Tibial artery (tissue), 4 donors: ENCODE data around the gene SIRPA.

Experiments used
- DNase-seq, 2 donors: peaks; one replicate each; pipeline ENCODE4 v3.0.0-alpha.2; 2019
- H3K27ac ChIP-seq, 2 donors: fragments of 200-600 bp; sonication (generic) in 1 of 2; 1 replicate in 1 of 2; 2 replicates in 1 of 2; pipeline ENCODE4 v1.5.1; 2018 to 2019; ENCODE audit warnings: mild to moderate bottlenecking in 1 of 2
- H3K27me3 ChIP-seq, 2 donors: fragments of 200-600 bp; sonication (generic) in 1 of 2; one replicate each; pipeline versions ENCODE4 v1.5.1 to v1.6.0; 2016 to 2019
- H3K36me3 ChIP-seq, 3 donors: fragments of 200-600 bp; sonication (generic) in 2 of 3; one replicate each; pipeline ENCODE4 v1.5.1; 2016 to 2019; ENCODE audit warnings: mild to moderate bottlenecking in 2 of 3
- H3K4me1 ChIP-seq, 4 donors: fragments of 200-600 bp; sonication (generic) in 2 of 4; 1 replicate in 3 of 4; 2 replicates in 1 of 4; pipeline ENCODE4 v1.5.1; 2016 to 2019
- H3K4me3 ChIP-seq, 2 donors: fragments of 200-600 bp; sonication (generic) in 1 of 2; 1 replicate in 1 of 2; 2 replicates in 1 of 2; pipeline ENCODE4 v1.5.1; 2018 to 2019; ENCODE audit warnings: mild to moderate bottlenecking in 2 of 2
- H3K9me3 ChIP-seq, 3 donors: fragments of 200-600 bp; sonication (generic) in 1 of 3; one replicate each; pipeline ENCODE4 v1.5.1; 2016 to 2019
- intact Hi-C: fragments of 100-400 bp; cut with DNase I; formaldehyde crosslinking; loops from one replicate; pipeline ENCODE4 v1.15.0; 2023; ENCODE audit warnings: low total_unique reads
- TF ChIP-seq, protein P1 (sequence below), 2 experiments: fragments of 200-600 bp in 1 of 2; fragments of 450-650 bp in 1 of 2; IDR thresholded peaks; one replicate each; pipeline ENCODE4 v1.5.1; 2017 to 2019; ENCODE audit warnings: antibody characterized with exemption in 2 of 2, mild to moderate bottlenecking in 1 of 2, moderate library complexity in 1 of 2

SIRPA gene

DNA sequence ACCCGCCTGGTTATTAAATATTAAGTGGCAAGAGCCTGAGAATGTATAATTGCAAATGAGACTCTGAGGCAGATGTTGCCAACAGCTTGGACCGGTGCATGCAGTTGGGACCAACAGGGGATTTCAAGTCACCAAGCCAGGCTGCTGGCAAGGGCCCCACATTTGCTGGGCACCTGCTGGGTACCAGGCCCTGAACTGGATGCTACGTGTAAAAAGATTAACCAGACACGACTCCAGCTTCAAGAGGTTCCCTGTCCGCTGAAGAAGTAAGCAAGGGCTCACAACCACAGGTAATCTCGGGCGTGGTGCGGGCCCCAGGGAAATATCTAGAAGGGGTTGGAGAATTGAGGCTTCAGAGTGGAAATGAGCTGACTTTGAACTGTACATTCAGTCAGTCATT lies 13.2 kb upstream of the SIRPA start:
- intact Hi-C loops, result no loop called here
- H3K9me3 ChIP-seq, result no peaks in the 10 kb centered on the region
- H3K4me3 ChIP-seq, result no peak overlapping the region
- H3K36me3 ChIP-seq, result no peaks in the 10 kb centered on the region
- no peak overlapping the region for H3K27ac ChIP-seq
- H3K4me1 ChIP-seq, result peaks cover 0 to 27% (median 8%) of the 10 kb centered on the region in 4 donors
- TF ChIP-seq, protein P1, sequence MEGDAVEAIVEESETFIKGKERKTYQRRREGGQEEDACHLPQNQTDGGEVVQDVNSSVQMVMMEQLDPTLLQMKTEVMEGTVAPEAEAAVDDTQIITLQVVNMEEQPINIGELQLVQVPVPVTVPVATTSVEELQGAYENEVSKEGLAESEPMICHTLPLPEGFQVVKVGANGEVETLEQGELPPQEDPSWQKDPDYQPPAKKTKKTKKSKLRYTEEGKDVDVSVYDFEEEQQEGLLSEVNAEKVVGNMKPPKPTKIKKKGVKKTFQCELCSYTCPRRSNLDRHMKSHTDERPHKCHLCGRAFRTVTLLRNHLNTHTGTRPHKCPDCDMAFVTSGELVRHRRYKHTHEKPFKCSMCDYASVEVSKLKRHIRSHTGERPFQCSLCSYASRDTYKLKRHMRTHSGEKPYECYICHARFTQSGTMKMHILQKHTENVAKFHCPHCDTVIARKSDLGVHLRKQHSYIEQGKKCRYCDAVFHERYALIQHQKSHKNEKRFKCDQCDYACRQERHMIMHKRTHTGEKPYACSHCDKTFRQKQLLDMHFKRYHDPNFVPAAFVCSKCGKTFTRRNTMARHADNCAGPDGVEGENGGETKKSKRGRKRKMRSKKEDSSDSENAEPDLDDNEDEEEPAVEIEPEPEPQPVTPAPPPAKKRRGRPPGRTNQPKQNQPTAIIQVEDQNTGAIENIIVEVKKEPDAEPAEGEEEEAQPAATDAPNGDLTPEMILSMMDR (IDR thresholded peaks at IDR 0.05), result no peak
- DNase-seq, result no peak
- H3K27me3 ChIP-seq, result peaks cover 0 to 32% of the 10 kb centered on the region in 2 donors

DNA sequence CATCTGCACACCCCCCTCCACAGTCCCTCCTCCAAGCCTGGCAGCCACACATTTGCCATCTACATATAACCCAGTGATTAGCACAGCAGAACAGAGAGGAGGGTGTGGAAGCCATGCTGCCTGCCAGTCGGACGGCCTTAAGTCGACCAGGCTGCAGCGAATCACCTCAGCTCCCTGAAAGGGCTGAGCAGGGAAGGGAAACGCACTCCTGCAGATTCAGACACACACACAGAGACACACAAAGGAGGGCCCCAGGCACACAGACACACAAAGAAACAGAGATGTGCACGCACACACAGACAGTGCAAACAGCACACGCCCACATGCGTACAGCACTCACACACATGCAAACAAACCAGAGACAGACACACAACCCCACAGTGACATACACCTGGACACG lies 11.2 kb upstream of the SIRPA start:
- peaks cover 0 to 31% (median 8%) of the 10 kb centered on the region in 4 donors for H3K4me1 ChIP-seq
- H3K27me3 ChIP-seq, result peaks cover 0 to 29% of the 10 kb centered on the region in 2 donors
- intact Hi-C loops, result no loop called here
- H3K36me3 ChIP-seq, result no peaks in the 10 kb centered on the region
- DNase-seq, result no peak
- no peak overlapping the region for H3K4me3 ChIP-seq
- TF ChIP-seq, protein P1 (IDR thresholded peaks at IDR 0.05), result no peak
- no peak overlapping the region for H3K27ac ChIP-seq
- no peaks in the 10 kb centered on the region for H3K9me3 ChIP-seq

DNA sequence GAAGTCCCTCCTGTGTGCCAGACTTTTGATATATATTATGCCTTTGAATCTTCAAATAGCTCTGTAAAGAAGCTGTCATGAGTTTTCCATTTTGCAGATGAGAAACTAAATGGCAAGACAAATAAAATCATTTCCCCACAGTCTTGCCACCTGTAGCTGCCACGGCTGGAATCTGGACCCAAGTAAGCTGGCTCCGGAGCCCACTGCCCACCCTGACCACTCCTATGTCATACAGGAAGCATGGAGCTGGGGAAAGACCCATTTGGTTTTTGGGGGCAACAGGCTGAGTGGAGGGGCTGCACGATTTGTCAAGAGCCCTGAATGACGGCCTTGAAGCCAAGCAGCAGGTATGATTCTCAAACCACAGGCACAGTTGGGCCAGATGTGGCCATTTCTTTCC lies 10.0 kb upstream of the SIRPA start:
- intact Hi-C loops, result loop anchor here (5.0 kb wide), 1 partner anchor 42 kb away; no protein-coding TSS in a partner anchor
- TF ChIP-seq, protein P1 (IDR thresholded peaks at IDR 0.05), result no peak
- no peak overlapping the region for H3K27ac ChIP-seq
- no peaks in the 10 kb centered on the region for H3K9me3 ChIP-seq
- H3K4me3 ChIP-seq, result no peak overlapping the region
- H3K27me3 ChIP-seq, result peaks cover 0 to 27% of the 10 kb centered on the region in 2 donors
- no peaks in the 10 kb centered on the region for H3K36me3 ChIP-seq
- H3K4me1 ChIP-seq, result peaks cover 0 to 41% (median 11%) of the 10 kb centered on the region in 4 donors
- DNase-seq, result no peak

DNA sequence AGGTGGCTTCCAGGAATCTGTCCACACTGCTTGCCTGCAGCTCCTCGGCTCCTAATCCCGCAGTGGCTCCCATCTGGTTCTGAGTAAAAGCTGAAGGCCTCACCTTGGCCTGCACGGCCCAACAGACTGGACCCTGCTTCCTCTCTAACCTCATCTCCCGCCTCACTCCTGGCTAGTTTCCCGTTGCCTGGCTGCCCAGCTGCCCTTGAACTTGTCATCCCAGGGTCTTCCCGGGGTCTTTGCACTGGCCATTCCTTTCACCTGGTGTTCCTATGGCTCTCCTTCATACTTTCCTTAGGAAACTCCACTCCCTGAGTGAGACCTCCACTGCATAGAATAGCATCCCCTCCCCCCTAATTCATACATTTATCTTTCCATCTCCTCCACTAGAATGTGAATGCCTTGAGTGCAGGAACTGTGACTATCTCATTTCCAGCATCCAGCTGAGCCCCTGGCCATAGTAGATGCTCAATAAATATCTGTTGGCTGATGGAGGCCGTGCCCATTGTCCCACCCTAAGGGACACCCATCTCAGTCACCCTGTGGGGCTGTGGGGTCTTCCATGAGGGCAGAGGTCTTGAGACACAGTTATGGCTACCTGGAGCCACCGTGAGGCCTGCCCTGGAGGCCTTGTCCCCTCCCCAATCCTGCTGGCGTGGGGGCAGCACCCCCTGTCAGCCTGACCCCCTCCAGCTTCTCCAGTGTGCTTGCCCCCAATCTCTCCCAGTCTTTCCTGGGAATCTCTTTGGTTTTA lies 9.1 kb upstream of the SIRPA start:
- TF ChIP-seq, protein P1 (IDR thresholded peaks at IDR 0.05), result no peak

DNA sequence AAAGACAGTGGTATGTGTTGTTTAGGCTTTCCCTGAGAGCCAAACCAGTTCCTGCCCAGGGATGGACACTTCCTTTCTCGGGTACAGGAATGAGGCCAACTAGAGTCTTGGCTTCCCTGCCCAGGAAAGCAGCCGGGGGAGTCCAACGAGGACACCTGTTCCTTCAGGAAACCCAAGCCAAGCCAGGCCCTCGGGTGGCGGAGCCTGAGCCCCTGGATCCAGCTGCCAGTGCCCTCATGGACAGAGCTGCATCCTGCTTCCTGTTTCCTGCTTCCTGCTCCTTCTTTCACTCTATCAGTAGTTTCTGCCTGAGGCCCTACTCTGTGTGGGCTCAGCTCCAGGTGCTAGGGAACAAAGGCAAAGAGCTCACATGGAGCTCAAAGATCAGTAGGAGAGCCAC lies 7.9 kb upstream of the SIRPA start:
- TF ChIP-seq, protein P1 (IDR thresholded peaks at IDR 0.05), result no peak
- DNase-seq, result no peak
- Histone ChIP-seq H3K4me1 (peaks cover 0 to 40% (median 13%) of the 10 kb centered on the region in 4 donors), H3K36me3 (no peaks in the 10 kb centered on the region), H3K4me3 (no peak overlapping the region), H3K9me3 (no peaks in the 10 kb centered on the region), H3K27me3 (peaks cover 0 to 27% of the 10 kb centered on the region in 2 donors), H3K27ac (no peak overlapping the region)
- intact Hi-C loops, result loop anchor here (5.0 kb wide), 1 partner anchor 40 kb away; no protein-coding TSS in a partner anchor

More for the DNA sequence above, 9.1 kb upstream of the SIRPA start:
- H3K36me3 ChIP-seq, result no peaks in the 10 kb centered on the region
- H3K9me3 ChIP-seq, result no peaks in the 10 kb centered on the region
- intact Hi-C loops, result loop anchor here (5.0 kb wide), 1 partner anchor 41 kb away; no protein-coding TSS in a partner anchor
- H3K4me1 ChIP-seq, result peaks cover 0 to 44% (median 19%) of the 10 kb centered on the region in 4 donors
- H3K27ac ChIP-seq, result no peak overlapping the region
- no peak for DNase-seq
- H3K4me3 ChIP-seq, result no peak overlapping the region
- H3K27me3 ChIP-seq, result peaks cover 0 to 27% of the 10 kb centered on the region in 2 donors
